ENCODE data around the gene C1orf74.

C1orf74 gene

DNA sequence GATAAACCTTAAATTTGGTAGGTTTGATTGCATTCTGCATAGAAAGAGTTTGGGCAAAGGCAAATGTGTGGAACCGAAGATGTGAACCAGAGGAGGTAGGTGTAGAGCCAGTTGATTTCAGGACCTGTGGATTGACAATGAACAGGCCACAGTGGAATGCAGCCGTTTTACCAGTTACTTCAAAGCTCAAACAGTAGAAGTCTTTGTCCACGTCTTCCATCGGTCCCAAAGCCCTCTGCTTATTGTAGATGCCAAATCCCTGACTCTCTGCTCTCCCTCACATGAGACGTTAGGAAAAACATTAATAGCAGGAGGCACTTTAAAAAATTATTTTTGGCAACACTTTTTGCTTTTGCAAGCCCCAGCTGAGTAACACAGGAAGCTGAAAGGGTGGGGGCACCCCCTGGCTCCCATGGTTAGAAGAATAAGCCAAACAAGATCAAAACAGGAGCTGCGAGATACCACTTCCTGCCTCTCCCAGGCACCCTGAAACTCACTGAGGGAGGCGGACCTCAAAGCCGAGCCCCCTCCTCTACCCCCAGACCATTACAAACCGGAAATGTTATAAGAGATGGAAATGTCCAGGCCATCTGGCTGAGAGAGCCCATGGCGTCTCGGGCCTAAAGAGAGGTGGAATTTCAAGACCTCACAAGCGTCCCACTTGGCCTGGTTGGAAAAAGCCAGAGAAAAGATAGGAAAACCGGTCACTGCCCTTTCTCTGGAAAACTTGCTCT lies 15.0 kb downstream of the C1orf74 start:
- DNase-seq, result no peak

DNA sequence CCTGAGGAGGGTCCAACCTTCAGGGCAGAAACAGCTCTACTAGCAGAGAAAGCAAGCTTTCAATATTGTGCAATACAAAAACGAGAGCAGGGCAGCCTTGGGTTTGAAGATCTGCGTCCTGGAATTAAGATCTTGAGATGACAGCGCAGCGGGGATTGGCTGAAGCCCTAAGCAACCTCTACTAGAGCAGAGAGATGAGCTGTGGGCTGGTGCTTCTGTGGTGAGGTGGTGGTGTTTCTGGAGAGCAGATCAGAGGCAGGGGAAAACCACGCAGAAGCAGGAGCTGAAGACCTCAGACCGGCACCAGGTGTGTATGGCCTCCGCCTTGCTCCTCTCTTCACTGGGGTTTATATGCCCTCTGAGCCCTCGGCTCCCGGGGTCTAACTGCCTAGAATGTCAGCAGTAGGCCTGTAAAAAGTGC lies 16.0 kb downstream of the C1orf74 start:
- no peak for DNase-seq

- no peak for DNase-seq
Observed at GRCh38 chr1:209767706-209768105, 16.7 kb downstream of the C1orf74 start.

- DNase-seq, result no peak
Observed at GRCh38 chr1:209767096-209767495, 17.3 kb downstream of the C1orf74 start.

DNA sequence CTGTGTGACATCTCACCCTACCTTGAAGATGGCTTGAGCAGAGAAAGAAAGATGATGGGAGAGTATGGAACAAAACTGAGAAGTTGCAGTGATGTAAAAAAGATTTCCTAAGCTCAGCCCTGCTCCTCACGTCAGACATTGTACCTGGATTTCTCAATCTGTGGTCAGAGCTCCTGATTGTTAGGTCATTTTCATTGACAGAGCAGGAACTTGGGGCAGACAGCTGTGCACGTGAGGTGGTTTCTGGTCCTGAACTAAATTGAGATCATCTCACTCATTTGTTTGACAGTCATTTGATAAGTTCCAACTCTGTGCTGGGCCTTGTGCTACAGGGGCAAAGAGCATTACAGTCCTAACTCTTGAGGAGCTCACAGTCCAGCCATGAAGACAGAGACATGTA lies 18.3 kb downstream of the C1orf74 start:
- no peak for DNase-seq

DNA sequence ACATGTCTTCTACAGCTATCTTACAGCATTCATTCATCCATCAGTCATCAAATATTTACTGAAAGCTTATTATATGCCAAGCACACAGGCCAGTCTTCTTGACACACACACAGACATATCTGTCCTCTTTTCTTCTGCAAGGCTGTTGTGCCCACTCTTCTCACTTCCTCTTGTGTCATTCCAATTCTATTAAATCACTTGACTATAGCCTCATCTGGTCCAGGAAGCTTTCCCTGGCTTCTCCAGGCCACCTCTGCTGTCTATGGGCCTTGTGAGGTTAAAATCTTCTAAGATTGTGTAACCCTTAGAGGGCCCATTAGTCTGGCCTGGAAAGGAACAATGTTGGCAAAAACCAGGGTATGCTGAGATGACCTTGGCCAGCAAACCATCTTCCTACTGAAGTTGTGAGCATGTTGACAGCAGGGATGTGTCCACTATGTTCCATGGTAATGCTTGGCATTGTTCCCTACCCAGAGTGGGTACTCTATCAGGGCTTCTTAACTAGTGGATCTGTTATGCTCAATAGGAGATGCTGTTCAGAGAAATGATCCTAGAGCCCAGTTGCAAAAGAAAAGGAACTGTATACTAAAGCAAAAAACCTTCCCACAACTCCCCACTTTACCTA lies 23.2 kb downstream of the C1orf74 start:
- no peak for DNase-seq

GRCh38 chr1:209759829-209760359 lies 24.5 kb downstream of the C1orf74 start:
- DNase-seq, result no peak

DNA sequence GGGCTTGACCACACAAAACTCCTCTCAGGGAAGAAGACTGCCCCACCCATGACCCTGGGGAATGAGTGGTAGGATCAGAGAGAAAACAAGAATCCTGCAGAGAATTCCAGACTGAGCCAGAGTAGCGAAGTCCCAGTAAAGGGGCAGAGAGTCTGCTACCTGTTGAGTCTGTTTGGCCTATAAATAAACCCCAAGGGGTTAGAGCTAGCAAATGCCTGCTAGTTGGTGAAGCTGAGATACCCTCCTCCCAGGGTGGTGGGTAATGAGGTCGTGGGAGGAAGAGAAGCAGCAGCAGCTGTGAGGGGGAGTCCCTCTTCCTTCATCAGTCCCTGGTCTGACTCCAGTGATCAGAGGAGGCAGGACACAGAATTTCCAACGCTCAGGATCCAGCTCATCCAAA lies 26.0 kb downstream of the C1orf74 start:
- DNase-seq, result no peak

GRCh38 chr1:209756615-209757445 lies 27.5 kb downstream of the C1orf74 start:
- DNase-seq, result no peak

DNA sequence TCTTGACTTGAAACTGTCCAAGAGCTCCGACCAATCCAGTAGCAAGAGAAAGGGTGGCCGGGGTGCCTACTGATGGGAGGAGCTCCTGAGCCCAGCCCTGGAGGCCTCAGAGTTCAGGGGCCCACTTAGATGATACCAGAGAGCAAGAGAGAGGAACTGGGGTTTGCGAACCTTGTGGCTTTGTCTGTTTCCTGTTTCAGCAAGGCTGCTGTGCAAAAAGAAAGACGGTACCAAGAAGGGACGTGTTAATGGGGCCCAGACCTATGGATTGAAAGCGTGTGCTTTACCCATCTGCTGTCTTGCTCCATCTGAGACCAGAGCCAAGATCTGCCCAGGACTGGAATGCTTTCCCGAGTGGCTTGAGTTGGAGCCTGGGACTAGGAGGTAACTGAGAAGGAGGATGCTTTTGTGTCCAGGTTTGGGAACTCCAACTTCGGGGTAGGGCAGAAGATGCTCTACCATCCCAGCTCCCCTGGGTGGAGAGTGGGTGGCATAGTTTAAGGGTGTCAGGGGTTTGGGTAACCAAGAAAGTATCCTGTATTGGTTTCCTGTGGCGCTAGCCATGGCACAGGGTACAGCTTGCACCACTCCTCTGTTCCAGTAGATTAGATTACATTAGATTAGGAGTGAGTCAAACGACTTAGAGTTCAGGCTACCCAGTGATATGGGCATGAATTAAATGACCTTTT lies 28.3 kb downstream of the C1orf74 start, which contains the start of gene TRAF3IP3:
Gene TRAF3IP3 (plus strand): TSS at position 128 of the 689 bp plus-strand sequence. CDS start 3,987 bp downstream, outside the sequence.
- DNase-seq, result no peak

DNA sequence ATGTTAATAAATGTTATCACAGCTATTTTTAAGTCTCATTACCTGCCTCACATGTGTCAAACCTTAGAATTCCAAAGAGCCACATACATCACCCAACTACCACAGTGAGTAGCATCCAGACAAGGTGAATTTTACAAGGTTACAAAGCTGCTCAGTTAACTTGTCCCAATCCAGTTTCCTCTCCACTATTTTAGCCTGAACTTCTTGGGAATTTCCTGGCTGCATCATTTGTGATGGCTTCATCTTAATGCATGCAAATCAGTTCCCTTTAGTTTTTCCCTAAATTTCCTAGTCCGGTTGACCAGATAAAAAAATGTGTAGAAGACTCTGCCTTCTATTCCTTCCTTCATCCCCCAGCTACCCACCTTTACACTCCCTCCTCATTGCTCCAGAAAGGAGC lies 29.1 kb downstream of the C1orf74 start:
- DNase-seq, result no peak

DNA sequence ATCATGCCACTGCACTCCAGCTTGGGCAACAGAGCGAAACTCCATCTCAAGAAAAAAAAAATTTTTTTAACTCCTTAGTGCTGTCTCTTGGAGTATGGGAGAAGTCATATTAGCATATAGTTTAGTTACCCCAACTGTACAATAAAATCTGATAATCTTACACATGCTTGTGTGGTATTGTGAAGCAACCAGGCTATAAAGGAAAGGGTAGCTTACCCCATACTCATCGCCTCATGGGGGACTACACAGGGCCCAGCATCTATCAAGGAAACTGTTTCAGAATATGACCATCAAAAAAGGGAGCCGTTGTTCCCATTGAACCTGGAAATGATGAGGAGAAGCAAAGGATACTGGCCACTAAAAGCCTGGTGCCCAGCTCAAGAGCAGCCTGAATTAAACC lies 31.5 kb downstream of the C1orf74 start:
- no peak for DNase-seq

DNA sequence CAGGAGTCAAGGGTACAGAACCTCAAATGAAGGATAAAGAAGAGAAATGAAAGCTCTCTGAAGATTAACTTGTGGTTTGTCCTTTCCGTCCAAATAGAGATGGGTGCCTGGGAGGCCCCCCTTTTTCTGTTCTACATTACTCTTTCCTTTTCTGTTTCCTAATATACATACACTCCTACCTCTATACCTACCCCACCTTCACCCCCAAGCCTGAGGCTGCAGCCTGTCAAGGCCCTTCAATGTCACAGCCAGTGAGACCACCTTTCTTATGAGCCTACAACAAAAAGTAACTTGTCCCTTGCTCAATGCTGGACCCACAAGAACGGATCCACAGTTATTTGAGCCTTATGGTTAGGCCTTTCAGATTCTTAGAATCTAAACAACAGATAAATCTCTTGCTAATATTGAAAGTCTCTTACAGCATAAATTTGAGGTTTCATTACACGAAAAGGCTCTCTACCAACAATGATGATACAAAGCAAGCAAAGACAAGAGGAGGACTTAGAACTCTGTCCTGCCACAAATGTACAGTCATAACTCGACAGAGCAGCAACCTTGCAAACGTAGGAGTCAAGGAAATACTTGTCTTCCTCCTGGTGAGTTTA lies 32.6 kb downstream of the C1orf74 start:
- no peak for DNase-seq

DNA sequence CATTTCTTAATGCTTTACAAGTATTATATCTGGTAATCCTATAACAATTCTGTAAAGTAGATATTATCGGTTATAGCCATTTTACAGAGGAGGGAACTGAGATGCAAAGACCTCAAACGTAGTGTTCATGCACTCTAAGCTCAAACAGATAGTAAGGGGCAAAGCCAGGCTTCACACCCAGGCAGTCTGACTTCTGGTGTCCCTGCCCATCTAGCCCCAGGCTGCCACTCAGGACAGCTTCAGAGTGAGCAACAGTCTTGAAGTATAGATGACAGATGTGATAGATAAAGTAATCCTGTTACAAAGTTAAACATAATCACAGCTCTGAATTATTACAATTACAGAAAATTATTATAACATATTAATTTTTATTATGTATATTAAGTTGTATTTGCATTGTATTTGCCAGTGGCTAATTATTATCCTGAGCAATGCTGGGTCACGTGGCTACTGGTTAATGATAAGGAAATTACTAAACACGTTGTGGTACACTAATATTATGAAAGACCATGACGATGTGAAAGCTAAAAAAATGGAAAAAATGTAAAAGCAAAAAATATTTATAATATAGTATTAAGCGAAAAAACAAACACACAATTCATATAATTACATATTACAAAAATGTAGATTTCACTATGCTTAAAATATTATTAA lies 34.6 kb downstream of the C1orf74 start:
- DNase-seq, result no peak

GRCh38 chr1:209749205-209749604 lies 35.2 kb downstream of the C1orf74 start:
- DNase-seq, result no peak

DNA sequence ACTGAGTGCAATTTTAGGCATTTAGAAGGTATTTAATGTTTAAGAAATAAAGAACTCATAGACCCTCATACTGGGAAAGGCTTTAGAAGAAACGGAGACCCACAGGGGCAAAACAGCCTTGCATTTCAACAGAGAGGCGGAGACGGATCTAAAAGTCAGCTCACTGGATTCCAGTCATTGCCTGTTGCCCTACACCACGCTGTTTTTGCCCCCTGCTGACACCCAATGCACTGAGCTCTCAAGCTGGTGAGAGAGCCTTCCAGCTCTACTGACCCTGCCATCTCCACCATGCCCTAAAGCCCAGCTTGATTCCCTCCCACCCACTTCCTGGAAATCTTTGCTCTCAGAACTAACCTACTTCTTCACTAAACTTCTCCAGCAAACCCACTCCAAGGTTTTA lies 35.7 kb downstream of the C1orf74 start:
- DNase-seq, result no peak

- DNase-seq, result no peak
Observed at GRCh38 chr1:209747580-209748262, 36.6 kb downstream of the C1orf74 start.

- no peak for DNase-seq
Observed at GRCh38 chr1:209746451-209747165, 37.8 kb downstream of the C1orf74 start.

DNA sequence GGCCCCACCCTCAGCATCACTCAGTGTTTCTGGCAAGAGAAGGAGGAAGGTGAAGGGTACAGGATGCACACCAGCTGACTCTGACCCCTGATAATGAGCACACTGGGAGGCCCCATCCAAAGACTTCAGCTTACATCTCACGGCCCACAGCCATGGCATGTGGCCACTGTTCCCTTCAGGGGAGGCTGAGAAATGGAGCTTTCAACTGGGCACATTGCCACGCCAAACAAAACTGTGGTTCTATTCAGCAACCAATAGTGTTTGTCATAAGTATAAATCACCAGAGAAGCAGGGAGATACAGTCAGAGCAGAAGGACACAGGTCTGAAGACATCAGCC lies 41.2 kb downstream of the C1orf74 start:
- DNase-seq, result no peak

GRCh38 chr1:209742409-209743144 lies 41.8 kb downstream of the C1orf74 start:
- no peak for DNase-seq
